Astrocyte of the cerebellum (primary cell): ENCODE measurements around the gene AMH.

Source experiments
- DNase-seq: peaks from one replicate; pipeline ENCODE4 v3.0.0-alpha.2; 2011; ENCODE audit warnings: low read depth
- H3K4me3 ChIP-seq: 2 replicates; pipeline ENCODE4 v1.5.1; 2011; ENCODE audit warnings: mild to moderate bottlenecking, low read depth, low read length, moderate library complexity
- in situ Hi-C: cut with HindIII; loops from 2 replicates; pipeline ENCODE4 v1.10.0; 2017; ENCODE audit warnings: low sequenced_read_pairs
- TF ChIP-seq, protein P1 (sequence below): IDR thresholded peaks from 2 replicates; pipeline ENCODE4 v1.5.1; 2012; ENCODE audit warnings: low read length, low read depth, moderate library complexity, mild to moderate bottlenecking; ENCODE audit errors: missing control alignments

Gene AMH

GRCh38 chr19:2226051-2226839 lies 22.9 kb upstream of the AMH start:
- in situ Hi-C loops = no loop called here
- DNase-seq = no peak
- H3K4me3 ChIP-seq = no peak overlapping the region
- TF ChIP-seq, protein P1, sequence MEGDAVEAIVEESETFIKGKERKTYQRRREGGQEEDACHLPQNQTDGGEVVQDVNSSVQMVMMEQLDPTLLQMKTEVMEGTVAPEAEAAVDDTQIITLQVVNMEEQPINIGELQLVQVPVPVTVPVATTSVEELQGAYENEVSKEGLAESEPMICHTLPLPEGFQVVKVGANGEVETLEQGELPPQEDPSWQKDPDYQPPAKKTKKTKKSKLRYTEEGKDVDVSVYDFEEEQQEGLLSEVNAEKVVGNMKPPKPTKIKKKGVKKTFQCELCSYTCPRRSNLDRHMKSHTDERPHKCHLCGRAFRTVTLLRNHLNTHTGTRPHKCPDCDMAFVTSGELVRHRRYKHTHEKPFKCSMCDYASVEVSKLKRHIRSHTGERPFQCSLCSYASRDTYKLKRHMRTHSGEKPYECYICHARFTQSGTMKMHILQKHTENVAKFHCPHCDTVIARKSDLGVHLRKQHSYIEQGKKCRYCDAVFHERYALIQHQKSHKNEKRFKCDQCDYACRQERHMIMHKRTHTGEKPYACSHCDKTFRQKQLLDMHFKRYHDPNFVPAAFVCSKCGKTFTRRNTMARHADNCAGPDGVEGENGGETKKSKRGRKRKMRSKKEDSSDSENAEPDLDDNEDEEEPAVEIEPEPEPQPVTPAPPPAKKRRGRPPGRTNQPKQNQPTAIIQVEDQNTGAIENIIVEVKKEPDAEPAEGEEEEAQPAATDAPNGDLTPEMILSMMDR = no peak

DNA sequence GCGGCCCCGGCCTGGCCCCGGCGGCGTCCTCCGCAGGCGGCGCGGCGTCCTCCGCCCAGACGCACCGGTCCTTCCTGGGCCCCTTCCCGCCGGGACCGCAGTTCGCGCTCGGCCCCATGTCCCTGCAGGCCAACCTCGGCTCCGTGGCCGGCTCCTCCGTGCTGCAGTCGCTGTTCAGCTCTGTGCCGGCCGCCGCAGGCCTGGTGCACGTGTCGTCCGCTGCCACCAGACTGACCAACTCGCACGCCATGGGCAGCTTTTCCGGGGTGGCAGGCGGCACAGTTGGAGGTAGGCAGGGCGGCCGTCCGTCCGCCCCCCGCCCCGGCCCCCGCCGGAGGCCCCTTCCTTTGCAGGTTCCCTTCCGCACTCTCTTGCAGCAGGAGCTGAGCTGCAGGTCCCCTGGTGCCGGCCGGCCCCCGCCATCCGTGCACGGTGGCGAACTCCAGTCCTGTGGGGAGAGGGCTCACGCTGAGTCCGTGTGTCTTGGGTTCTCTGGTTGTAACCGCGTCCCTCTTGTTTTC lies 22.2 kb upstream of the AMH start:
- TF ChIP-seq, protein P1 = no peak
- H3K4me3 ChIP-seq = no peak overlapping the region
- in situ Hi-C loops = no loop called here
- DNase-seq = no peak

GRCh38 chr19:2227415-2228156 lies 21.5 kb upstream of the AMH start:
- in situ Hi-C loops = no loop called here
- DNase-seq = no peak
- H3K4me3 ChIP-seq = no peak overlapping the region
- TF ChIP-seq, protein P1 = no peak

DNA sequence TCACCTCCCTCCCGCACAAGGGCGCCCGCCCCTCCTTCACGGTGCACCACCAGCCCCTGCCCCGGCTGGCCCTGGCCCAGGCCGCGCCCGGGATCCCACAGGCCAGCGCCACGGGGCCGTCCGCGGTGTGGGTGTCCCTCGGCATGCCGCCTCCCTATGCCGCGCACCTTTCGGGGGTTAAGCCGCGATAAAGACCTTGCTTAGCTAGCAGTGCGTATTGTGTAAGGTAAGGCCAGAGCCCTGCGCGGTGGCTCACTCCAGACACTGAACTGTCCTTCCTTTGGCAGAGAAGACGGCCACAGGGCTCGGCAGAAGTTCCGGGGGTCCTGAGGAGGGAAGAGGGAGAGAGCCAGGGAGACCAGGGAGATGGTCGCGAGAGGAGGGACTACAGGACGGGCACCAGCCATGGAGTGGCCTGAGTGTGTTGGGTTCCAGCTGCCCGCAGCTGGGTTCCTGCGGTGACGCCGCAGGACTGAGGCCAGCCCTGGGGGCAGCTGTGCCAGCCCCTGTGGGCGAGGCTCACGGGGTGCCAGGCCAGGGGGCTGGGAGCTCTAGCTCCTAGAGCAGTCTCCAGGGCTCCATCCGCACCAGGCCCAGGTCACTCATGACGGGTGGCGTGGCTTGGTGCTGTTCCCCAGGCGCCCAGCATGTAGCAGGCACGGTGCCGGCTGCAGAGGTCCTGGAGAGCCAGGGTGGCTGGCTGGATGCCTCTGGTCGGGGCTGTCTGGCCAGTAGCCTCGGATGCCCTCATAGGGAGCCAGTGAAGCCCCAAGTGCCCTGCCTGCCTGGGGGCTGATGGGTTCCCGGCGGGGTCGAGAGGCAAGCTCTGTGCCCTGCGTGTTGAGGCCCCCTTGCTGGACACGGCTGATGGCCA lies 20.7 kb upstream of the AMH start:
- H3K4me3 ChIP-seq = no peak overlapping the region
- TF ChIP-seq, protein P1 = no peak
- no peak for DNase-seq
- in situ Hi-C loops = no loop called here

- in situ Hi-C loops = no loop called here
Measured at GRCh38 chr19:2229103-2230032, 19.8 kb upstream of the AMH start.

More at GRCh38 chr19:2229103-2230032, 19.8 kb upstream of the AMH start:
- no peak overlapping the region for H3K4me3 ChIP-seq
- TF ChIP-seq, protein P1 = no peak
- no peak for DNase-seq
